Urinary bladder (tissue), 4 donors: ENCODE data around the gene POTEB2. TPM values are rescaled to one million over a fixed set of nuclear protein-coding genes. Genes with fewer than 3 reads are reported as not detected.
"Not testable (repeated sequence)": the region's sequence is repeated elsewhere in the genome, so short reads cannot be mapped to it uniquely, and the experiment has no call there.

ENCODE experiments used
- DNase-seq: peaks from one replicate; pipeline ENCODE4 v3.0.0-alpha.2; 2015; ENCODE audit errors: extremely low spot score
- H3K27ac ChIP-seq: one replicate; pipeline ENCODE4 v1.5.1; 2013; ENCODE audit warnings: low read depth, mild to moderate bottlenecking, moderate library complexity
- H3K36me3 ChIP-seq: one replicate; pipeline ENCODE4 v1.6.1; 2013; ENCODE audit warnings: mild to moderate bottlenecking, moderate library complexity; ENCODE audit not compliant: insufficient read depth
- H3K4me1 ChIP-seq: one replicate; pipeline ENCODE4 v1.6.1; 2013; ENCODE audit warnings: mild to moderate bottlenecking, moderate library complexity; ENCODE audit not compliant: insufficient read depth
- H3K4me3 ChIP-seq: one replicate; pipeline ENCODE4 v1.5.1; 2013; ENCODE audit warnings: low read depth, low read length
- WGBS: extraction: QIAGEN DNeasy Blood & Tissue Kit; methylation state at CpG from one replicate; pipeline ENCODE4 v1.1.7; 2013; 5-methylcytosine and 5-hydroxymethylcytosine counted together
- polyA plus RNA-seq: library from polyadenylated mRNA; stranded (reverse); fragments of 200-250 nt; gene quantifications from one replicate; pipeline ENCODE4 v1.2.3, GENCODE V29; 2013
- small RNA-seq: library from RNA; depleted of rRNA; stranded (forward); fragments of <200 nt; gene quantifications from one replicate; pipeline ENCODE3, GENCODE V24; 2014
- total RNA-seq: library from RNA; depleted of rRNA; stranded (reverse); fragments of >200 nt; gene quantifications from one replicate; pipeline ENCODE4 v1.2.3, GENCODE V29; 2014
- donor health status: healthy with polysubstance abuse.
- donor health status: healthy.

The POTEB2 gene
- total RNA-seq (not detected), polyA plus RNA-seq (not detected)

DNA sequence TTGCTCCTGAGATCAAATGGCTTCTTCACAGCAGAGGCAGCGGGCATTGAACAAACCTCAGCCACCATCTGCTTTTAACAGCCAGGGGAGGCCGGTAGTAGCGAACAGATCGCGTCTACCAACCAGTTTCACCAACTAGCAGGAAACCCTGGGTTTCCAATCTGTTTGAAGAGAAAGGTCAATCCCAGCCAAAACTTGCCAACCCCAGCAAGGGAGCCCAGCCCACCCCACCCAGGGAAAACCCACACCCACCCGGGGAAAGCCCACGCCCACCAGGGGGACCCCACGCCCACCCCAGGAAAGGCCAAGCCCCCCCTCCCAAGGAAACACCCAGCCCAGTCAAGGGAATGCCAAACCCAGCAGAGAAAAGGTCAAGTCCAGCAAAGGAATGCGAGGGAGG lies at the start of gene POTEB2:
Gene POTEB2, minus strand, starts transcription at position 101 of the 400 bp plus-strand sequence. Its CDS starts 33 bp downstream, at position 68.
- not testable (repeated sequence) for DNase-seq, H3K27ac ChIP-seq, H3K4me1 ChIP-seq, H3K4me3 ChIP-seq, H3K36me3 ChIP-seq
- WGBS, result no CpG with 5 or more reads among the region's 9 CpGs

DNA sequence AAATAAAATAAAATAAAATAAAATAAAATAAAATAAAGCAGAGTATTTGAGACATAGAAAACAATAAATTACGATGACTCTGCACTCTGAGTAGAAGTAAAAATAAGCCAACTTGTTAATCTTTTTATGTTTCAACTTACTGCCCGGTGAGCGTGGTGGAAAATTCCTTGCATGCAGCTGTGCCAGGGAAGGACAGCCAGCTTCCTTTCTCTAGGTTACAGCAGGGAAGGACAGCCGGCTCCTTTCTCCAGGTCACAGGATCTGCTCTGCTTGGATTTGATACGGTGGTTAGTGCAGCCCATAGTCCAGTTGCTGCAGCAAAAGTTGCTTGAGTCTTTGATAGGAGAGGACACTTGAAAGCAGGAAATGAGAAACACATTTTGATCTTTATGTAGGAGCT lies 13.8 kb upstream of the POTEB2 start:
- 89% methylated on average over 3 of the region's 5 CpGs for WGBS
- H3K36me3 ChIP-seq, DNase-seq, H3K4me1 ChIP-seq, H3K27ac ChIP-seq, H3K4me3 ChIP-seq: not testable (repeated sequence)

DNA sequence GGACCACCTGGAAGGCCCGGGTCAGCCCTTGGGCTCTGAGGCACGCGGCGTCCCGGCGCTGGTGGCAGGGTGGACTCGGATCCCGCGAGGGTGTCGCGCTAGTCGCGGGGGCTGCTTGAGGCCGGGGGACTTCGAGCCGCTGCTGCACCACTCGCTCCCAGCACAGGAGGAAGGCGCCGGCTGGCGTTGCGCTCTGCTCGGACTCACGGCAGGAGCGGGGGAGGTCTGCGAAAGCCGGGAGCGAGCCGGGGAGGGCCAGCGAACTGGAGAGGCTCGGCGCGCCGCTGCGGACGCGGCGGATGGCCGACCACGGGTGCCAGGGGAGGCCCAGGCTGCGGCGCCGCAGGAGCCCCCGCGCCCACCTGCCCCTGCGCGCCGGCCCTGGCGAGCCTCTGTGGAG lies 12.3 kb upstream of the POTEB2 start:
- H3K36me3 ChIP-seq, H3K4me3 ChIP-seq, H3K4me1 ChIP-seq, DNase-seq, H3K27ac ChIP-seq: not testable (repeated sequence)
- WGBS, result 60% methylated on average over 9 of the region's 48 CpGs

DNA sequence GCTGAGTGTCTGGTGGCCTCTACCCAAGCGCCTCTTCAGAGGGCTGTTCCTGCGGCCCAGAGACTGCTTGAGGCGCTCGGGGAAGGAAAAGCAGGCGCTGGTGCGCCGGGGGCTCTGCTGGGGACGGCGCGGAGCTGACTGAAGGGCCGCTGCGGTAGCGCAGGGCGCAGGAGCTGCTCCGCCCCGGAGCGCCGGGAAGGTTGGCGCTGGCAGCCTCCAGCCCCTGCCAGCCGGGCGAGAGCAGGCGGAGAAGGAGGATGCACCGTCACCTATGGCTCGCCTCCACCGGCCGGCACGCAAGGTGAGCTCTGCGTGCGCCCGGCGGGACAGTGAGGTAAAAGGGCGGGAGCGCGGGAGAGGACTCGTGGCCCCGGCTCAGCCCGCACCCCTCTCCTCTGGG lies 11.7 kb upstream of the POTEB2 start:
- not testable (repeated sequence) for DNase-seq, H3K4me3 ChIP-seq, H3K36me3 ChIP-seq, H3K4me1 ChIP-seq, H3K27ac ChIP-seq
- no CpG with 5 or more reads among the region's 37 CpGs for WGBS

Small RNAs within 50 kb of the gene (small RNA-seq; reads per million reads assigned to genes)
- gene AC012414.2, result not detected
- gene MIR3118-2, result not detected
- not detected for gene RNU6-749P
- not detected for gene ZNF519P2
